ENCODE results near the gene ARFGAP2. TPM values are rescaled to one million over a fixed set of nuclear protein-coding genes. Genes with fewer than 3 reads are reported as not detected.

Gene ARFGAP2
- total RNA-seq, 1 donor from 2014 or later, result 77.6 TPM

DNA sequence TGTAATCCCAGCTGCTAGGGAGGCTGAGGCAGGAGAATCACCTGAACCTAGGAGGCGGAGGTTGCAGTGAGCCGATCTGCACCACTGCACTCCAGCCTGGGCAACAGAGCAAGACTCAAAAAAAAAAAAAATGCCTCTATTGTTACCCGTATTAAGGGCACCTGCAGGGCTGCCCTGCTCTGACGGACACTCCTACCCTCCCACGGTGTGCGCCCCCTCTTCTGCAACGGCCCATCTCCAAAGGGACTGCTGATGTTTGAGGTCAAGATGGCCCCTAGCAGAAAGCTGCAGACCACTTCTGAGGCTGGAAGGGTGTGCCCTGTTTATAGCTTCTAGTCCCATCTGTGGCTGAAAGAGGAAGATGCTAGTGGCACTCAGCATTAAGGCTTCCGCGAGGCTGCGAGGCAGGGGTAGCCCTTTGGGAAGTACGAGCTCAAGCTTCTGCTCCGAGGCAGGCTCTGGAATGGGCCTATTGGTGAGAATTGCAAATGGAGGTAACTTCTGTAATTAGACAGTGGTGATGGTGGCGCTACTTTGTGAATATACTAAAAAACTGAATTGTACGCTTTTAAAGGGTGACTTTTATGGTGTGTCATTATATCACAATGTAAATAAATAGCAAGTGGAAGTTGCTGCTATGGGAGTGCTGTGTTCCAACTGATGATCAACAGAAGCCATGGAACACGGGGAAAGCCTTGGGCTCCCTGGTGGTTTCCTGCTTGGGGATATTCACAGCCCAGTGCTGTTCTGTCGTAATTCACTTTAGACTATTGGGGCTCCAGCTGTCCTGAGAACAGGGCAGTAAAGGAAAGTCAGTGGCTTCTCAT lies 24.3 kb downstream of the ARFGAP2 start:
- ATAC-seq (no peak), DNase-seq (ENCODE audit: low spot score) (no peak)

DNA sequence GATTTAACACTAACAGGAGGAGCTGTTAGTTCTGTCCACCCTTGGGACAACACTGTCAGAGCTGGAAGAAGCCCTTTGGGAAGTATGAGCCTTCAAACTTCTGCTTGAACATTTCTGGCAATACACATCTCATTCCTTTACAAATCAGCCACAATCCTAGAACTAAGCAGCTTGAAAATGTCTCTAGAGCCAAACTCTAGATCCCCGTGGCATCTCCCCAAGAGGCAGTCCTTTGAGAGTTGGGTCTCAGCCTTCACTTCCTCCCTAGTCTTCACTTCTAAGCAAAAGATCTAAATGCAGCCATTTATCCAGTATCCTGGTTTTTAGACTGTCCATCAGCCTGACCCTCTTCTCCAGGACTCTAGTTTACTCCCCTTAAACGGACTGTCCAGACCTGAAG lies 26.9 kb downstream of the ARFGAP2 start:
- DNase-seq (ENCODE audit: low spot score) (no peak), ATAC-seq (no peak)

DNA sequence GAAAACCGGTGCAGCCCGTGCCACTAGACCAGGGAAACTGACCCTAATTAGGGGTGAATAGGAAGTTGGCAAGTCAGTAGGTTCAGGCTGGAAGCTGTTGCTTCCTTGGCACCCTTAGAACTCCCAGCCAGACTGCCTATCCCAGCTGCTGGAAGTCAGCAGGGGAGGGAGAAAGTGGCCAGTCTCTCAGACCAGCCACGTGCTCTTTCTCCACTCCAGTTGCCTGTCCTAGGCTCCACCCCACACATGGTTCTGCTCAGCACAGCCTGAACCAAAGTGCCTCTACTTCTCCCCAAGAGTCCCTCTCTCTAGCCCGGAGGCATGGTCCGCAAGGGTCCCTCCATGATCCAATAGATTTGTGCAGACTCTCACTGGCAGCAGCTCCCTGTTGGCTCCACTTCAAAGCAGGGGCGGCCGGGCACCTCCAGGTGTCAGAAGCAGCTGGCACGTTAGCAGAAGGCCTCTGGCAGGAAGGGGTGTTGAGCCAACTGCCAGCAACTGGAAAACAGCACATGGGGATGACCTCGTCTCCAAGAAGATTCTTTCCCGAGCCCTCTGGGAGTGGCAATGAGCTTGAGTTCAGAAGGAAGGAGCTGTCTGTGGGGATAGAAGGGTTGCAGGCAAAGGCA lies 27.7 kb downstream of the ARFGAP2 start:
- ATAC-seq (no peak), DNase-seq (ENCODE audit: low spot score) (no peak)

DNA sequence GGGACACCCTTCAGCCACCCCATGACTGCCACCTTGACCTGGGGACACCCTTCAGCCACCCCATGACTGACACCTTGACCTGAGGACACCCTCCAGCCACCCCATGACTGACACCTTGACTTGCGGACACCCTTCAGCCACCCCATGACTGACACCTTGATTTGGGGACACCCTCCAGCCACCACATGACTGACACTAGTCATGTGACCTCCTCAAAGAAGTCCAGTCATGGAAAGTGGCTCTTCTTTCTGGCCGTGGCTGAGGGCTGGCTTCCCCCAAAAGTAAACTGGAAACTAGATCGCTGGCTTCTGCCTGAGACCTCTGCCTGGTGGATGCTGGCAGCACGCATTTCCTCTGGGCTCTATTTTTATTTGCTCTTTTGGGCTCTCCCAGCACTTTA lies 28.4 kb downstream of the ARFGAP2 start:
- ATAC-seq (no peak), DNase-seq (ENCODE audit: low spot score) (no peak)

DNA sequence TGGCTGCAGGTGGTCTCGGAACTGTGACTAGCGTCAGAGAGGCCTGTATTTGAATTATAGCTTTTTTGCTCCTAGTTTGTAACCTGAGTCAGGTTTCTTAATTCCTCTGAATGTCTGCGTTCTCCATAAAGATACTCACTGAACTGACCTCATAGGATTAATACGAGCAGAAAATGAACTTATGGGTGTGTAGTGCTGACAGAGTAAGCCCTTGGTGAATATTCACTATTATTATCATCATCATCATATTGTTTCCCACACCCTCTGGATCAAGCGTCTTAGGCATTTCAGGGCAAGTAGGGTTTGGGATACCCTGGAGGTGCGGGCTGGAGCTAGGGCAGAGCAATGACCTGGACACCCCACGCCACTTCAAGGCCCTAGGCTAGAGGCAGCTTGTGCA lies 29.0 kb downstream of the ARFGAP2 start:
- no peak for ATAC-seq
- no peak for DNase-seq (ENCODE audit: low spot score)

DNA sequence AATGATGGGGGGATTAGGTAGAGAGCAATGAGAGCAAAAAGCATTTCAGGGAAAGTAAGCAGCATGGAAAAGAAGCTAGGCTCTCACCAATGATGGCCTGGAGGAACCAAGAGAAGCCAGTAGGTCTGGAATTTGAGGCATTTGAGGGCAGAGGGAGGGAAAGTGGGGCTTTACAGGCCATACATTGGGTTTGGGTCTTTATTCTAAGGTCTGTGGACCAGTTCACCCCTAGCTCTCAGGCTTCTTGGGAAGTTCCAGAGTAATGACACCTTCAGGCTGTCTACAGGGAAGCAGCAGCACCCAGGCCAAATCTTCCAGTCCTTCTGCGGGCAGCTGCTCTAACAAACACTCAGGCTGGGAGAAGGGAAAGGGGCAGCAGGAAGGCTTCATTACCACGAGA lies 29.4 kb downstream of the ARFGAP2 start:
- DNase-seq (ENCODE audit: low spot score) (no peak), ATAC-seq (no peak)

DNA sequence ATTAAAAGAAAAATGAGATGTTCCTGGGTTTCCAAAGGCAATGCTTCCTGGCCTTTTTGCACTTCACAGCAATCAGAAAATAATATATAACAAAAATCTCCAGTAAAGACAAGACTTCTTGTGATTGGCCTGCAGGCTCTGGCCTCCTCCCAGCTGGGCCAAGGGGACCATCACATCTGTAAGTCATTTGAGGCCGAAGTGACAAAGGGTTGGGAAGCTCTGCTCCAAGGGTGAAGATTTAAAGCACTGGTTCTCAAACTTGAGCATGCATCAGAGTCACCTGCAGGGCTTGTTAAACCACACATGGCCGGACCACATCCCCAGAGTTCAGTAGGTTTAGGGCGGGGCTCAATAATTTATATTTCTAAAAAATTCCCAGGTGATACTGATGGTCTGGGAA lies 32.1 kb downstream of the ARFGAP2 start:
- DNase-seq (ENCODE audit: low spot score), result no peak
- ATAC-seq, result no peak

DNA sequence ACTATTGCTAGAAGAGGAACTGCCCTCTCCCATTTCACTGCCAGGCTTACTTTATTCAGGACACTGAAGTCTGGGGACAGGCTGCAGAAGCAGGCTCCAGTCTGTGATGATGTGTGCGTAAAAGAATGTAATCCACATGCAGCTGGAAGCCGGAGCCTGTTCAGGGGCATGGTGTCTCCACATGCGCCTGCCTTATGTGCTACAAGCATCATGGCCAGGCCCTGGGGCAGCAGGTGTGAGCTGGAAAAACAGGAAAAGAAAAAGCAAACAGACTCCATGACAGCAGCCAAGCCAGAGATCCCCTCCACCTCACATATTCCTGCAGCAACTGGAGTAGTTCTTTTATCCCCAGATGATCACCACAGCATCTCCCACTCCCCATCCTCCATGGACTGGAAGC lies 33.4 kb downstream of the ARFGAP2 start:
- ATAC-seq, result no peak
- no peak for DNase-seq (ENCODE audit: low spot score)

DNA sequence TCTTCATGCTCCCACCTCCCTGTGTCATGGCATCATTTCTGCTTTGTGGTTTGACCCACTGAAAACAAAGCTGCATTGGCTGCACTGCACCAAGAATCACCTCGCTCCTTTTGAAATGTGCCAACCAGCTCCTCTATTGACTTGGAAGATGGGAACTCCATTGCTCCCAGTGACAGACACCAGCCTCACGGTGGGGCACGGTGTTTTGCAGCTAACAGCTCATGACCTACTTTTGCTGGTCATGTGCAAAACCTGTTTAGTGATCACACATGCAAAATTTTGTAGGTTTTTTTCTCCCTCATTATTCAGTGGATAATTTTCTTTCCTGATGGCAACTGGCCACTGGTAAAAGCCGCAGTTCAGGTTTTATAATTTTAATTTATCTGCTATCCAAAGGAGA lies 36.8 kb downstream of the ARFGAP2 start:
- ATAC-seq, result no peak
- DNase-seq (ENCODE audit: low spot score), result no peak

DNA sequence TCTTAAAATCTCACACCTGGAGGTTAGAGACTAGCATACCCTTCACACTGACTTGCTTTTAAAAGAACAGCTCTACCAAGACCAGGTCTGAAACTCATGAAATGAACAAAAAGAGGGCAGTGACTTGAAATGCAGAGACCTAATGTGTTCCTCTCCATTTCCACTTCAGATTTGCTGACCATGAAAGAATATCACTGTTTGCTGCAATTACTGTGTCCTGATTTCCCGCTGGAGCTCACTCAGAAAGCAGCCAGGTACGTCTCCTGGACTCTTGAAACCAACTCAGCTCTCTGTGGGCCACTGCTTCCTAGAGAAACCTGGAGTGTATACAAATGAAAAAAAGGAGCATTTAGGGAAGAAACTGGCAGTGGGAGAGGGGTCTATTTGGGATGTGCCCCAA lies 39.2 kb downstream of the ARFGAP2 start:
- no peak for DNase-seq (ENCODE audit: low spot score)
- no peak for ATAC-seq

DNA sequence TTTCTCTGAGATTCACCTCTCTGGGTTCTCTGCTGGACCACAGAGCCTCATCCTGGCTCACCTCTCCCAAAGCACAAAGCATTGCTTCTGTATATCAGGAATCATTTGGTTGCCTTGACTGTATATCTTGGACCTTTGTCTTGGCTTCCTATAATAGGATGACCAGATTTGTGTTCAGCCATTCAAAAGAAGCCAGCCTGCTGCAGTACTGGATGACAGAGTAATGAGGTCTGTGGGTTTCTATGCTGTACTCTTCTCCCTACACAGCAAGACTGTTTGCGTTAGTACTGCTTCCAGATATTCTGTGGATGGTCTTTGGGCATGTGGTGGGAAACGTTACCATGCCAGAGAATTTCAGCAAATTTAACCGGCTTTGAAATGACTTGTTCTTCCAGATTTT lies 39.8 kb downstream of the ARFGAP2 start:
- DNase-seq (ENCODE audit: low spot score) (no peak), ATAC-seq (no peak)

DNA sequence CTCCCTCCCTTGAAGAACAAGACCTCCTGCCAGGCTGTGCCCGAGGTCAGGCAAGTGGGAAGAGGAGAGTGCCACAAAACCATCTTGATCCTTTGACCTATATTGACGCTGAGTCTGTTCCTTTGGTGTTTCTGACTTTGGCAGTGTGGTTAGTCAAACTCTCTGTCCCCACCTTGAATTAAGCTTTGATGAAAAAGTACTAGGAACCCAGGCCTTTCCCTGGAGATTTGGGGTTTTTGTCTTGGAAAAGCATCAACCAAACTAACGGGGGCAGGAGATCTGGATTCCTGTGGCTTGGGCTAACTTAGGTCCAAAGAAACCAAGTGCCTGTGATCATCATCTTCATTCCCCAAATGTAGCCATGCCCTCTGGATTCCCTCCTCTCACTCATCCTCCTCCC lies 40.4 kb downstream of the ARFGAP2 start:
- ATAC-seq (no peak), DNase-seq (ENCODE audit: low spot score) (no peak)

DNA sequence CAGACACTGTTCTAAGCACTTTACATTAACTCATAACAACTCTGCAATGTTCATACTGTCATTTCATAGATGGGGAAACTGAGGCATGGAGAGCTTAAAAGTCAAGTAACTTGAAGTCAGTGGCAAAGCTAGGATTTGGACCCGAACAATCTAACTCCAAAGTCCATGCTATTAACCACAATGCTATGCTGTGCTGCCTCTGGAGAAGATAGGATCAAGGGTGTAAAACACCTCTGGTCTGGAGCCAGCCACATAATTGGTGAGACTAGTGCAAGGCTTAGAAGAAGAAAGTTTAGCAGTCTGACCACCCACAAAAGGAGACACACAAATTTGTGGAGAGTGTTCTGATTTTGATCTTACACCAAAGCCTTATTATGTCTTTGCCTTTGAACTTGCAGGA lies 43.7 kb downstream of the ARFGAP2 start:
- no peak for DNase-seq (ENCODE audit: low spot score)
- no peak for ATAC-seq

DNA sequence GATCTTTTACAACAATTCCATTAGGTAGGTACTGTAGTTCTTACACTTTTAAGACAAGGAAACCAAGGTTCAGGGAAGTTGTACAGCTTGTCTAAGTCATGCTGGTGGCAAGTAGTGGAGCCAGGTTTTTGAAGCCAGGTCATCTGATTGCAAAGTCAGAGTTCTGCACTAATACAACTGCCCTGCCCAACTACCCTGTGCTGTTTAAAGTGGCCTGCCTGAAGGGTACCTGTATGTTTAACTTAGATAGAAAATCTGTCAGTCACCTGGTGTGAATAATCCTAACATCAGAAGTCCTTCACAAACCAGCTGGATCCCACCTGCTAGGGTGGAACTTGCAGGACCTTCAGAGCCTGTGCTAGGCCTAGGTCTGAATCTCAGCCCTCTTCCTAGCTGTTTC lies 44.2 kb downstream of the ARFGAP2 start:
- ATAC-seq, result no peak
- no peak for DNase-seq (ENCODE audit: low spot score)

DNA sequence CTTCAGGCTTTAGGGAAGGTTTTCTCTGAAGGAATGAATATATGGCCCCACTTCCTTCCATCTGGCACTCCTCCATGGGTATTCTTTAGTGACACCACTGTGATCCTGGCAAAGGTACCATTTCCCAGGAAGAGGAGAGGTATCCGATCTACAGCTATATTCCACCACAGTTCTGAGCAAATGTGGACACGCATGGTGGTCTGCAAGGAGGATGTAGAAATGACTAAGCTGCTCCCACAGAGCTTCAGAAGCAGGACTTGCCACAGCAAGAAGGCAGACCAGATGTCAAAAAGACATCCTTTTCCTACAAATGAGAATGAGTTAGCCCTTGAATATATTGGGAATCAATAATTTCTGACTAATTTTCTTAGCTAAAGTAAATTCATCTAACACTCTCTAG lies 45.5 kb downstream of the ARFGAP2 start:
- DNase-seq (ENCODE audit: low spot score) (no peak), ATAC-seq (no peak)

DNA sequence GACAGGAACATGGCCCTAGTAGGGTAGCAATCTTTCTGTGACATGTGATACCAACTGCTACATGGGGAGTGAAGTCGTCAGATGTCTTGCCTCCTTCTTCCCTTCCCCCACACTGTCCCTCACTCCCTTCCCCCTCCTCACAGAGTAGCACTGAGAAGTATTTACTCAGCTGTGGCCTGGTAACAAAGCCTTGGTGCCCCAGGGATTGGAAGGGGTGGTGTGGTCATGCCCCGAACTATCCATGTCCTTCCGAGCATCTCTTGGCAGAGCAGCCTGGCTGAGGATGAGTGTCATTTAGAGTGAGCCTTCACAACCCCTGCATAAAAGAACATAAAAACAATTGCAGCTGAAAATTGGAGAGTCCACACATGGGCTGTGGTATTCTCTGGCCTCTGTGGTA lies 46.1 kb downstream of the ARFGAP2 start:
- DNase-seq (ENCODE audit: low spot score), result no peak

DNA sequence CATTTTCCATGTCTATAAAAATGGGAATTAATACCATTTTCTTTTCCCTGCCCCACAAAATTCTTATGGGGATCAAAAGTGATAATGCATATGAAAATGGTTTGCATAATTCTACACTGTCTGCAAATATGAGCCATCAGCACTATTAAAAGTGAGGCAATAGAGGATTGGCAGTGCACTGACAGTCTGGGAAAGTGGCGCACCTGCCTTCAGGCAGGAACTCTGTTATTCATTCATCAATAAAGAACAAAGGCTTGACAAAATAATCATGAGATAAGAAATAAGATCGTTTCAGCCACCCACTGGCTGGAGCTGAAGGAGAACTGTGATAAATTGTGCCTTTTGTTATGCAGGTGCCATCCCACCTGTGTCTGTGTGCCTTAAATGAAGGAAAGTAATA lies 49.5 kb downstream of the ARFGAP2 start:
- ATAC-seq (no peak), DNase-seq (ENCODE audit: low spot score) (no peak)

More for the DNA sequence above, 46.1 kb downstream of the ARFGAP2 start:
- ATAC-seq, result no peak

DNA sequence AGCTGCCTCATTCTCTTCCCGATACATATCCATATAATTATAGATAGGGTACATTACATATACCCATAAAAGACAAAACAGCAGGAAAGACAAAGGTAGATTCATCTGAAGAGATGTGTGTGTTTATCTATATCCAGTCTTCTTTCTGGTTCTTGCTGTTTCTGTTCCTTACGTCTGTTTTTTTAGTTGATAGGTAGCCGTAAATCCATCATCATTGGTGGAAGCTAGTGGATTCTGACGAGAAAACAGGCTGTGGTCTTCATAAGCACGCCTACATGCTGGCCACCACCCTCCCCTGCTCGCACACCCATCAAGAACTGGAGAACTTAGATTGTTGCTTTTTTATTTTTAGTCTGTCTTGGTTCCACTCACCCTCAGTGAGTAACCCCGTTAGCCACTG lies 51.6 kb downstream of the ARFGAP2 start:
- no peak for DNase-seq (ENCODE audit: low spot score)
- no peak for ATAC-seq

DNA sequence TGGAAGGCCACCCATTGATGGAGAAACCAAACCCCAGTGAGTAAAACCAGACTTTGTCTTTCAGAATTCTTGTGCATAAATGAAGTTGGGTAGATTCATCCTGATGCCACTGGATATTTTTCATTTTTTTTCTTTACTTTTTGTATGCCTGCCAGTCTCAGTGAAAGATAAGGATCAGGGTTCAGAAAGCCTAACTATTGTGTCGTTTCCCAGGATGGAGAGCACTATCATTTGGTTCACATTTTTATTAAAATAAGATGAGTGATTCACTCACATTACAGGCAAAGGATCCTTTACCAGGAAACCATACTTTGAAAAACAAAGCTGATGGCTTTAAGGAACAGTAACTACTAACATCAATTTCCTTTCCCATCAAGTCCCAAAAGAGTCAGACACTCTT lies 52.0 kb downstream of the ARFGAP2 start:
- no peak for DNase-seq (ENCODE audit: low spot score)

DNA sequence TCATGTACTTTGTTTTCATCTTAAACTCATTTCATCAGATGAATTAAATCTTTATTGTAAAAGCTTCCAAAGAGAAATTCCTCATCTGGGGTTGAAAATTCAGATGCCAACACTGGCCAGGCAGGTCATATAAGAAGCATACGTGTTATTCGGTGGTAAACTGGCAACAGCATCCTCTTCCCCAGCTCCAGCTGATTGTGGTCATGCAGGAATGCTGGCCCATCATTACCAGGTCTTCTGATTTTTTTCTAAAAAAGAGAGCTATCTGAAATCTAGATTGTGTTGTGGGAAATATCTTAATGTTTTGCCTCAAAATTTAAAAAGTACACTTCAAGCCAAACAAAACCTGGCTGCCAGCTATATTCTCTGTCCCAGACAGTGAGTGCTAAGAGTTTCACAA lies 53.6 kb downstream of the ARFGAP2 start:
- ATAC-seq (no peak), DNase-seq (ENCODE audit: low spot score) (no peak)

More for the DNA sequence above, 52.0 kb downstream of the ARFGAP2 start:
- no peak for ATAC-seq

DNA sequence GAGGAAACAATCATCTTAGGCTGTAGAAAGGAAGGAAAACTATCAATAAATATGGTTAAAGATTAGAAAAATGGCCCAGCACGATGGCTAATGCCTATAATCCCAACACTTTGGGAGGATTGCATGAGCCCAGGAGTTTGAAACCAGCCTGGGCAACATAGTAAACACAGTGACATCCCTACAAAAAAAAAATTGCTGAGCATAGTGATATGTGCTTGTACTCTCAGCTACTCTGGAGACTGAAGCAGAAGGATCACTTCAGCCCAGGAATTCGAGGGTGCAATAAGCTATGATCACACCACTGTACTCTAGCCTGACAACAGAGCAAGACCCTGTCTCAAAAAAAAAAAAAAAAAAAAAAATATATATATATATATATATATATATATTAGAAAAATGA lies 54.9 kb downstream of the ARFGAP2 start:
- DNase-seq (ENCODE audit: low spot score) (no peak), ATAC-seq (no peak)

DNA sequence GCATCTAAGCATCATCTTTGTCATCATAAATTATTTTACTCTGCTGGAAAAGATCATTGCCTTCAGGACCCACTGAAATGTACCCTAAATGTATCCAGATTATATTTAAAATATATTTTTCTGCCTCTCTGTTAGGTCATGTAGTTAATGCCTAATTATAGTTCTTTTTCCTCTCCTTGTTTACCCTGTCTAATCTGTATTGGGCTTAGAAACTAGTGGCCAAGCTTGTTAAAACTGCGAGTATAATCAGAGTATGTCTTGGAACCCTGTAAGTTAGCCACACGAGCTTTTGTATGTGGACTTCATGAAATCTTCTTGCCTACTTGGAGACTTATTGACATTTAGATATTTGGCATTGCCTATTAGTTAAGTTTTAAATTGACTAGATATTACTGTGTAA lies 55.6 kb downstream of the ARFGAP2 start:
- DNase-seq (ENCODE audit: low spot score) (no peak), ATAC-seq (no peak)

All from left lobe of liver (tissue), 2 donors.